Liver (tissue), 9 donors: ENCODE results near the gene HCRTR1. TPM values are rescaled to one million over a fixed set of nuclear protein-coding genes. Genes with fewer than 3 reads are reported as not detected.

Experiments used
- DNase-seq: peaks from one replicate; pipeline ENCODE4 v3.0.0-alpha.2; 2017; ENCODE audit warnings: low spot score
- H3K27ac ChIP-seq, 2 donors: one replicate each; pipeline ENCODE4 v1.7.0; 2013; ENCODE audit warnings: inconsistent platforms in 2 of 2, low read length in 2 of 2, control low read depth in 1 of 2, low read depth in 1 of 2, mild to moderate bottlenecking in 1 of 2
- H3K27me3 ChIP-seq, 4 donors: one replicate each; pipeline versions ENCODE4 v1.6.1 to v1.7.0; 2013; ENCODE audit warnings: low read length in 3 of 4, inconsistent platforms in 1 of 4, mild to moderate bottlenecking in 1 of 4, moderate library complexity in 1 of 4; ENCODE audit not compliant: control insufficient read depth in 4 of 4, insufficient read depth in 4 of 4
- H3K36me3 ChIP-seq, 4 donors: one replicate each; pipeline versions ENCODE4 v1.6.1 to v1.7.0; 2013; ENCODE audit warnings: low read length in 3 of 4, mild to moderate bottlenecking in 3 of 4, low read depth in 1 of 4, moderate library complexity in 1 of 4; ENCODE audit not compliant: control insufficient read depth in 4 of 4, insufficient read depth in 3 of 4
- H3K4me1 ChIP-seq, 4 donors: one replicate each; pipeline versions ENCODE4 v1.6.1 to v1.7.0; 2013; ENCODE audit warnings: low read length in 3 of 4, mild to moderate bottlenecking in 3 of 4, moderate library complexity in 1 of 4; ENCODE audit not compliant: control insufficient read depth in 4 of 4, insufficient read depth in 4 of 4
- H3K4me3 ChIP-seq, 3 donors: one replicate each; pipeline versions ENCODE4 v1.6.1 to v1.7.0; 2013; ENCODE audit warnings: low read length in 3 of 3, control low read depth in 1 of 3, low read depth in 1 of 3, mild to moderate bottlenecking in 1 of 3
- H3K9ac ChIP-seq, 2 donors: one replicate each; pipeline ENCODE4 v1.7.0; 2013; ENCODE audit warnings: low read length in 2 of 2, mild to moderate bottlenecking in 2 of 2, moderate library complexity in 2 of 2, control low read depth in 1 of 2, low read depth in 1 of 2
- H3K9me3 ChIP-seq, 4 donors: one replicate each; pipeline versions ENCODE4 v1.6.1 to v1.7.0; 2013; ENCODE audit warnings: low read length in 3 of 4; ENCODE audit not compliant: control insufficient read depth in 4 of 4
- EGR1 ChIP-seq, 2 donors: IDR thresholded peaks; 2 replicates each; pipeline ENCODE4 v1.6.1; 2016 to 2018; ENCODE audit warnings: antibody characterized with exemption in 2 of 2, low read depth in 2 of 2
- FOXA1 ChIP-seq: IDR thresholded peaks from 2 replicates; pipeline ENCODE4 v1.6.1; 2016; ENCODE audit warnings: antibody characterized with exemption
- FOXA2 ChIP-seq: IDR thresholded peaks from 2 replicates; pipeline ENCODE4 v1.6.1; 2016; ENCODE audit warnings: antibody characterized with exemption
- GABPA ChIP-seq, 2 donors: IDR thresholded peaks in 1 of 2; conservative IDR thresholded peaks in 1 of 2; 2 replicates each; pipeline ENCODE4 v1.6.1; 2016; ENCODE audit warnings: antibody characterized with exemption in 2 of 2, mild to moderate bottlenecking in 1 of 2, moderate library complexity in 1 of 2
- HNF4A ChIP-seq, 2 donors: conservative IDR thresholded peaks; 2 replicates each; pipeline ENCODE4 v1.6.1; 2016; ENCODE audit warnings: antibody characterized with exemption in 2 of 2, mild to moderate bottlenecking in 2 of 2
- HNF4G ChIP-seq: IDR thresholded peaks from 2 replicates; pipeline ENCODE4 v1.6.1; 2016; ENCODE audit warnings: antibody characterized with exemption
- JUND ChIP-seq, 2 donors: IDR thresholded peaks; 2 replicates each; pipeline ENCODE4 v1.6.1; 2016; ENCODE audit warnings: antibody characterized with exemption in 2 of 2
- NR2F2 ChIP-seq: IDR thresholded peaks from 2 replicates; pipeline ENCODE4 v1.6.1; 2016; ENCODE audit warnings: antibody characterized with exemption
- RAD21 ChIP-seq, 2 donors: IDR thresholded peaks; 2 replicates each; pipeline ENCODE4 v1.6.1; 2016; ENCODE audit warnings: antibody characterized with exemption in 2 of 2, mild to moderate bottlenecking in 2 of 2
- RXRA ChIP-seq, 2 donors: IDR thresholded peaks; 2 replicates each; pipeline ENCODE4 v1.6.1; 2017 to 2018; ENCODE audit warnings: antibody characterized with exemption in 2 of 2, mild to moderate bottlenecking in 1 of 2
- SP1 ChIP-seq: IDR thresholded peaks from 2 replicates; pipeline ENCODE4 v1.6.1; 2018; ENCODE audit warnings: antibody characterized with exemption, mild to moderate bottlenecking
- TAF1 ChIP-seq: conservative IDR thresholded peaks from 2 replicates; pipeline ENCODE4 v1.6.1; 2016; ENCODE audit warnings: antibody characterized with exemption, mild to moderate bottlenecking
- YY1 ChIP-seq: IDR thresholded peaks from 2 replicates; pipeline ENCODE4 v1.6.1; 2016; ENCODE audit warnings: antibody characterized with exemption, mild to moderate bottlenecking
- WGBS: extraction: QIAGEN DNeasy Blood & Tissue Kit; methylation state at CpG from one replicate; pipeline ENCODE4 v1.1.7; 2013; 5-methylcytosine and 5-hydroxymethylcytosine counted together
- polyA plus RNA-seq, 2 donors: library from polyadenylated mRNA; stranded (reverse) in 1 of 2; unstranded in 1 of 2; fragments of 200-250 nt in 1 of 2; fragments of >200 nt in 1 of 2; fragmentation: Nextera tagmentation in 1 of 2; extraction: Ambion mirVana in 1 of 2; gene quantifications; one replicate each; pipeline versions ENCODE4 v1.2.1 to v1.2.3, GENCODE V29; 2013 to 2015
- total RNA-seq, 2 donors: library from RNA; depleted of rRNA; stranded (reverse); fragments of >200 nt; gene quantifications; one replicate each; pipeline ENCODE4 v1.2.3, GENCODE V29; 2014
- TF ChIP-seq, protein P1 (sequence below): IDR thresholded peaks from 2 replicates; pipeline ENCODE4 v1.6.1; 2016; ENCODE audit warnings: antibody characterized with exemption
- TF ChIP-seq, protein P2 (sequence below): fragments of 150-350 bp; IDR thresholded peaks from 2 replicates; pipeline ENCODE4 v1.5.1; 2017; ENCODE audit warnings: improper control_type of control experiment, low read depth, low read length; ENCODE audit not compliant: missing input control
- TF ChIP-seq, protein P3 (sequence below): IDR thresholded peaks from 2 replicates; pipeline ENCODE4 v1.6.1; 2016; ENCODE audit warnings: antibody characterized with exemption
- TF ChIP-seq, protein P4 (sequence below): IDR thresholded peaks from 2 replicates; pipeline ENCODE4 v1.6.1; 2016; ENCODE audit warnings: antibody characterized with exemption, mild to moderate bottlenecking
- TF ChIP-seq, protein P5 (sequence below): IDR thresholded peaks from 2 replicates; pipeline ENCODE4 v1.6.1; 2016; ENCODE audit warnings: antibody characterized with exemption
- donor health status: healthy.
- donor health status: healthy.
- donor health status: healthy.
- donor health status: healthy.
- donor health status: healthy.

The HCRTR1 gene
- total and polyA plus RNA-seq, 4 donors = 0.06 TPM; not detected in 3

DNA sequence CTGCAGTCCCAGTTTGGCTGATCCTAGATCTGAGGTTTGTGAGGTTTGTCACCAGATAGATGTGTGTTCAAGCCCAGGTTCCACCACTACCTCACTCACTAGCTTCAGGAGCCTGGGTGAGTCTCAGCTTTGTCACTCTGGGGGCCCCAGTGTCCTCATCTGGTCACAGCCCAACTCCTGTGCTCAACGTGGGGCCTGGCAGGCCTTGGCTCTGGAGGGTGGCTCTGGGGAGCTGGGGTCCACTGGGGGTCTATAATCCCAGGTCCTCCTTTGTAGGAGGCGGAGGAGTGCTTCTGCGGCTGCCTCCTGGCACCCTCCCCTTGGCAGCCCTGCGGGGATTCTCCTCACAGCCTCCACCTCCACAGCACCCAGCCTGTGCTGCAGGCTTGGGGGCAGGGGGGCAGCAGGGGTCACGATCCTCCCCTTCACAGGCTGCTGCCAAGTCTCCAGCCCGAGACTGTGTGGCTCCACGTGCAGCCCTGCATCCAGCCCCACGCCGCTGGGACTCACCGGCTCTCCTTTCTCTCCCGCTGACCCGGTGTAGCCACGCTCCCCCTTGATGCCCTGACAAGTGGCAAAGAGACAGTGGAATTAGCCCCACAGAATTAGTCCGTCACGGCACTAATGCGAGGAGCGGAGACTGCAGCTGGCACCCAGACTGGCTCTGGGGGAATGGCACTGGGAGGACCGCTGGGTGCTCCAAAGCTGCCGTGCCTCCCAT lies 49.7 kb downstream of the HCRTR1 start:
- Histone ChIP-seq H3K27me3 (no peaks in the 10 kb centered on the region), H3K4me3 (no peak overlapping the region), H3K9ac (no peak overlapping the region), H3K4me1 (peaks cover 0 to 9% (median 2%) of the 10 kb centered on the region in 4 donors), H3K27ac (no peak overlapping the region), H3K36me3 (no peaks in the 10 kb centered on the region), H3K9me3 (no peaks in the 10 kb centered on the region)
- WGBS = 85% methylated on average over 19 of the region's 19 CpGs
- no peak for TF ChIP-seq EGR1 (IDR thresholded peaks at IDR 0.05; ENCODE audit: low read depth in 2 of 2)
- DNase-seq = no peak

DNA sequence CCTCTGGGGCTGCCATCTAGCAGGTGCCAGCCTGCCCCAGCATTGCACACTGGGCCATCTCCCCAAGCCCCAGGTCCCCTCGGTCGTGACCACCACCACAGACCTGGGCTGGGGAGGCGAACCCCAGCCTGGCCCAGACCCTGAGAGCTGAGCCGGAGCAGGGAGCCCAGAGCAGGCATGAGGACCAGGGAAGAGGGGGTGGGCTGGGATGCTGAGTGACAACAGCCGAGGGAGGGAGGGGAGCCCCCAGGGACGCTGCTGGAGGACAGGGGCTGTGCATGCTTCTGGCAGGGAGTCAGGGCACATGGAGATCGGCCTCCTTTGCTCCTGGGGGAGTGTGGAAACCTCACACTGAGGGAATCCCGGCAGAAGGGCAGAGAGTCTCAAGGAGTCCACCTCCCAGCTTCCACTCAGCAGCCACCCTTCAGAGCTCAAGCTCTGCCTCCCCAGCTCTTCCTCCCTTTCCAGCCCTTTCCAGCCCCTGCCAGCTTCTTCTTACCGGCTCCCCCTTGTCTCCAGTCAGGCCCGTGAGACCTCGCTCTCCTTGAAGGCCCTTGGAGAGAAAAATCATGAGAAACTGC lies 50.9 kb downstream of the HCRTR1 start:
- Histone ChIP-seq H3K36me3 (no peaks in the 10 kb centered on the region), H3K9me3 (no peaks in the 10 kb centered on the region), H3K4me3 (no peak overlapping the region), H3K4me1 (peaks cover 0 to 9% (median 2%) of the 10 kb centered on the region in 4 donors), H3K27ac (no peak overlapping the region), H3K9ac (no peak overlapping the region), H3K27me3 (no peaks in the 10 kb centered on the region)
- no peak for TF ChIP-seq HNF4A (conservative IDR thresholded peaks at IDR 0.05)
- TF ChIP-seq JUND (IDR thresholded peaks at IDR 0.05) = no peak
- 83% methylated on average over 11 of the region's 11 CpGs for WGBS
- no peak for DNase-seq

DNA sequence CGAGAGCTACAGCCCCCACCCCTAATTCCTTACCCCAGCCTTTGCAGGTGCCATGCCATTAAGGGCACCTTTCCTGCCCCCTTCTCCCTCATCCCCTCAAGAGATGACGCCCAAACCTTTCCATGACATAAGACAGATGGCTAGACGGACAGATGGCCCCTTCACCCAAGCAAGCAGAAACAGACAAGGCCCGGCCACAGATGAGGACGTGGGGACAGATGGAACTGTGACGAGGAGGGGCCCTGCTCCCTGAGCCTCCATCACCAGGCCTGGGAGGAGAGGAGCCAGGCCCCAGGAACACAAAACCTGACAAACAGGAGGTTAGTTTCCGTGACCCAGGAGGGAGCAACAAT lies 51.9 kb downstream of the HCRTR1 start:
- WGBS = 46% methylated on average over 7 of the region's 7 CpGs
- no peak overlapping the region for H3K9ac ChIP-seq
- DNase-seq = no peak
- H3K36me3 ChIP-seq = no peaks in the 10 kb centered on the region
- H3K4me3 ChIP-seq = no peak overlapping the region
- H3K27ac ChIP-seq = no peak overlapping the region
- no peaks in the 10 kb centered on the region for H3K27me3 ChIP-seq
- H3K9me3 ChIP-seq = no peaks in the 10 kb centered on the region
- TF ChIP-seq EGR1 (IDR thresholded peaks at IDR 0.05; ENCODE audit: low read depth in 2 of 2) = no peak
- TF ChIP-seq YY1 = no peak
- TF ChIP-seq JUND (IDR thresholded peaks at IDR 0.05) = no peak
- no peak for TF ChIP-seq RAD21 (IDR thresholded peaks at IDR 0.05)
- TF ChIP-seq, protein P1, sequence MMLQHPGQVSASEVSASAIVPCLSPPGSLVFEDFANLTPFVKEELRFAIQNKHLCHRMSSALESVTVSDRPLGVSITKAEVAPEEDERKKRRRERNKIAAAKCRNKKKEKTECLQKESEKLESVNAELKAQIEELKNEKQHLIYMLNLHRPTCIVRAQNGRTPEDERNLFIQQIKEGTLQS = no peak
- TF ChIP-seq HNF4G = no peak
- no peak for TF ChIP-seq GABPA (IDR thresholded peaks at IDR 0.05 in 1 of 2, conservative IDR thresholded peaks at IDR 0.05 in 1 of 2)
- TF ChIP-seq, protein P2, sequence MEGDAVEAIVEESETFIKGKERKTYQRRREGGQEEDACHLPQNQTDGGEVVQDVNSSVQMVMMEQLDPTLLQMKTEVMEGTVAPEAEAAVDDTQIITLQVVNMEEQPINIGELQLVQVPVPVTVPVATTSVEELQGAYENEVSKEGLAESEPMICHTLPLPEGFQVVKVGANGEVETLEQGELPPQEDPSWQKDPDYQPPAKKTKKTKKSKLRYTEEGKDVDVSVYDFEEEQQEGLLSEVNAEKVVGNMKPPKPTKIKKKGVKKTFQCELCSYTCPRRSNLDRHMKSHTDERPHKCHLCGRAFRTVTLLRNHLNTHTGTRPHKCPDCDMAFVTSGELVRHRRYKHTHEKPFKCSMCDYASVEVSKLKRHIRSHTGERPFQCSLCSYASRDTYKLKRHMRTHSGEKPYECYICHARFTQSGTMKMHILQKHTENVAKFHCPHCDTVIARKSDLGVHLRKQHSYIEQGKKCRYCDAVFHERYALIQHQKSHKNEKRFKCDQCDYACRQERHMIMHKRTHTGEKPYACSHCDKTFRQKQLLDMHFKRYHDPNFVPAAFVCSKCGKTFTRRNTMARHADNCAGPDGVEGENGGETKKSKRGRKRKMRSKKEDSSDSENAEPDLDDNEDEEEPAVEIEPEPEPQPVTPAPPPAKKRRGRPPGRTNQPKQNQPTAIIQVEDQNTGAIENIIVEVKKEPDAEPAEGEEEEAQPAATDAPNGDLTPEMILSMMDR = no peak
- no peak for TF ChIP-seq NR2F2
- no peak for TF ChIP-seq FOXA1
- TF ChIP-seq, protein P3, sequence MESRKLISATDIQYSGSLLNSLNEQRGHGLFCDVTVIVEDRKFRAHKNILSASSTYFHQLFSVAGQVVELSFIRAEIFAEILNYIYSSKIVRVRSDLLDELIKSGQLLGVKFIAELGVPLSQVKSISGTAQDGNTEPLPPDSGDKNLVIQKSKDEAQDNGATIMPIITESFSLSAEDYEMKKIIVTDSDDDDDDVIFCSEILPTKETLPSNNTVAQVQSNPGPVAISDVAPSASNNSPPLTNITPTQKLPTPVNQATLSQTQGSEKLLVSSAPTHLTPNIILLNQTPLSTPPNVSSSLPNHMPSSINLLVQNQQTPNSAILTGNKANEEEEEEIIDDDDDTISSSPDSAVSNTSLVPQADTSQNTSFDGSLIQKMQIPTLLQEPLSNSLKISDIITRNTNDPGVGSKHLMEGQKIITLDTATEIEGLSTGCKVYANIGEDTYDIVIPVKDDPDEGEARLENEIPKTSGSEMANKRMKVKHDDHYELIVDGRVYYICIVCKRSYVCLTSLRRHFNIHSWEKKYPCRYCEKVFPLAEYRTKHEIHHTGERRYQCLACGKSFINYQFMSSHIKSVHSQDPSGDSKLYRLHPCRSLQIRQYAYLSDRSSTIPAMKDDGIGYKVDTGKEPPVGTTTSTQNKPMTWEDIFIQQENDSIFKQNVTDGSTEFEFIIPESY = no peak
- no peak for TF ChIP-seq FOXA2
- no peak for TF ChIP-seq RXRA (IDR thresholded peaks at IDR 0.05)
- no peak for TF ChIP-seq HNF4A (conservative IDR thresholded peaks at IDR 0.05)
- TF ChIP-seq TAF1 = no peak
- TF ChIP-seq, protein P4, sequence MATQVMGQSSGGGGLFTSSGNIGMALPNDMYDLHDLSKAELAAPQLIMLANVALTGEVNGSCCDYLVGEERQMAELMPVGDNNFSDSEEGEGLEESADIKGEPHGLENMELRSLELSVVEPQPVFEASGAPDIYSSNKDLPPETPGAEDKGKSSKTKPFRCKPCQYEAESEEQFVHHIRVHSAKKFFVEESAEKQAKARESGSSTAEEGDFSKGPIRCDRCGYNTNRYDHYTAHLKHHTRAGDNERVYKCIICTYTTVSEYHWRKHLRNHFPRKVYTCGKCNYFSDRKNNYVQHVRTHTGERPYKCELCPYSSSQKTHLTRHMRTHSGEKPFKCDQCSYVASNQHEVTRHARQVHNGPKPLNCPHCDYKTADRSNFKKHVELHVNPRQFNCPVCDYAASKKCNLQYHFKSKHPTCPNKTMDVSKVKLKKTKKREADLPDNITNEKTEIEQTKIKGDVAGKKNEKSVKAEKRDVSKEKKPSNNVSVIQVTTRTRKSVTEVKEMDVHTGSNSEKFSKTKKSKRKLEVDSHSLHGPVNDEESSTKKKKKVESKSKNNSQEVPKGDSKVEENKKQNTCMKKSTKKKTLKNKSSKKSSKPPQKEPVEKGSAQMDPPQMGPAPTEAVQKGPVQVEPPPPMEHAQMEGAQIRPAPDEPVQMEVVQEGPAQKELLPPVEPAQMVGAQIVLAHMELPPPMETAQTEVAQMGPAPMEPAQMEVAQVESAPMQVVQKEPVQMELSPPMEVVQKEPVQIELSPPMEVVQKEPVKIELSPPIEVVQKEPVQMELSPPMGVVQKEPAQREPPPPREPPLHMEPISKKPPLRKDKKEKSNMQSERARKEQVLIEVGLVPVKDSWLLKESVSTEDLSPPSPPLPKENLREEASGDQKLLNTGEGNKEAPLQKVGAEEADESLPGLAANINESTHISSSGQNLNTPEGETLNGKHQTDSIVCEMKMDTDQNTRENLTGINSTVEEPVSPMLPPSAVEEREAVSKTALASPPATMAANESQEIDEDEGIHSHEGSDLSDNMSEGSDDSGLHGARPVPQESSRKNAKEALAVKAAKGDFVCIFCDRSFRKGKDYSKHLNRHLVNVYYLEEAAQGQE = no peak
- TF ChIP-seq, protein P5, sequence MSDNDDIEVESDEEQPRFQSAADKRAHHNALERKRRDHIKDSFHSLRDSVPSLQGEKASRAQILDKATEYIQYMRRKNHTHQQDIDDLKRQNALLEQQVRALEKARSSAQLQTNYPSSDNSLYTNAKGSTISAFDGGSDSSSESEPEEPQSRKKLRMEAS = no peak
- TF ChIP-seq SP1 = no peak
- H3K4me1 ChIP-seq = peaks cover 0 to 9% (median 2%) of the 10 kb centered on the region in 4 donors
